K562 (cell line): Measurements from ENCODE around the gene TIMM44. TPM values are rescaled to one million over a fixed set of nuclear protein-coding genes. Genes with fewer than 3 reads are reported as not detected.

ENCODE experiments used
- AFF1 ChIP-seq, 2 experiments: fragments of 450-650 bp; IDR thresholded peaks; 2 replicates each; pipeline ENCODE4 v1.6.1; 2018; ENCODE audit warnings: mild to moderate bottlenecking in 2 of 2, low read depth in 1 of 2; ENCODE audit not compliant: partially characterized antibody in 2 of 2
- BCLAF1 ChIP-seq, 2 experiments: fragments of 450-650 bp in 1 of 2; IDR thresholded peaks; 2 replicates each; pipeline ENCODE4 v1.6.1; 2011 to 2017; ENCODE audit warnings: low read depth in 2 of 2, antibody characterized with exemption in 1 of 2, borderline replicate concordance in 1 of 2, low read length in 1 of 2, mild to moderate bottlenecking in 1 of 2, mixed read lengths in 1 of 2; ENCODE audit not compliant: control insufficient read depth in 1 of 2
- C11orf30 ChIP-seq: fragments of 450-650 bp; IDR thresholded peaks from 2 replicates; pipeline ENCODE4 v1.6.1; 2016; ENCODE audit warnings: low read depth, mild to moderate bottlenecking
- CBX5 ChIP-seq: IDR thresholded peaks from 2 replicates; pipeline ENCODE4 v1.6.1; 2014; ENCODE audit warnings: low read depth, borderline replicate concordance
- FOXP1 ChIP-seq: sonication (generic); formaldehyde crosslinking; IDR thresholded peaks from 2 replicates; pipeline ENCODE4 v1.8.0; 2022; ENCODE audit warnings: mild to moderate bottlenecking, missing genetic modification reagents
- HNRNPL ChIP-seq: fragments of 200-400 bp; formaldehyde crosslinking; IDR thresholded peaks from 2 replicates; pipeline ENCODE4 v1.6.1; 2017; ENCODE audit warnings: low read depth, mild to moderate bottlenecking, low read length
- JUND ChIP-seq, 2 experiments: IDR thresholded peaks; 2 replicates in 1 of 2; 3 replicates in 1 of 2; pipeline ENCODE4 v1.6.1; 2011; ENCODE audit warnings: borderline replicate concordance in 2 of 2, low read depth in 2 of 2, low read length in 2 of 2, improper control_type of control experiment in 1 of 2, missing biosample characterization in 1 of 2, missing genetic modification characterization in 1 of 2, missing genetic modification reagents in 1 of 2
- KDM2B ChIP-seq: fragments of 250-450 bp; sonication (Bioruptor Pico); IDR thresholded peaks from 2 replicates; pipeline ENCODE4 v1.8.0; 2021; ENCODE audit warnings: mild to moderate bottlenecking, moderate library complexity
- LEF1 ChIP-seq: fragments of 450-650 bp; IDR thresholded peaks from 2 replicates; pipeline ENCODE4 v1.6.1; 2016; ENCODE audit warnings: mild to moderate bottlenecking
- SUPT5H ChIP-seq: fragments of 450-650 bp; IDR thresholded peaks from 2 replicates; pipeline ENCODE4 v1.6.1; 2016
- ZBTB11 ChIP-seq, 3 experiments: fragments of 200-800 bp in 1 of 3; fragments of 250-450 bp in 1 of 3; fragments of 450-650 bp in 1 of 3; sonication (Bioruptor Pico) in 1 of 3; sonication (Bioruptor generic) in 1 of 3; formaldehyde crosslinking in 1 of 3; IDR thresholded peaks; 2 replicates each; pipeline versions ENCODE4 v1.6.1 to v1.8.0; 2016 to 2022; ENCODE audit warnings: mild to moderate bottlenecking in 2 of 3, missing genetic modification characterization in 2 of 3, missing compliant biosample characterization in 1 of 3, moderate library complexity in 1 of 3
- ZNF124 ChIP-seq: sonication (generic); formaldehyde crosslinking; IDR thresholded peaks from 2 replicates; pipeline ENCODE4 v1.8.1; 2022; ENCODE audit warnings: missing genetic modification reagents
- ZNF354B ChIP-seq: fragments of 250-450 bp; sonication (Bioruptor Pico); IDR thresholded peaks from 2 replicates; pipeline ENCODE4 v1.4.0; 2020
- ZNF384 ChIP-seq: IDR thresholded peaks from 2 replicates; pipeline ENCODE4 v1.6.1; 2012; ENCODE audit warnings: low read depth, low read length, improper control_type of control experiment
- polyA plus RNA-seq, 8 experiments: library from polyadenylated mRNA; depleted of rRNA in 4 of 8; stranded (reverse) in 5 of 8; unstranded in 3 of 8; fragments of >200 nt; fragmentation: Nextera tagmentation in 2 of 8; fragmentation: Illumina TruSeq in 1 of 8; extraction: Ambion mirVana in 2 of 8; extraction: Trizol in 1 of 8; gene quantifications; 2 replicates each; pipeline versions ENCODE4 v1.2.1 to v1.2.3, GENCODE V29; 2011 to 2014; ENCODE audit warnings: inconsistent platforms in 1 of 8, missing spikeins in 1 of 8
- total RNA-seq, 7 experiments: library from RNA; depleted of rRNA in 6 of 7; stranded (reverse); fragments of >200 nt in 6 of 7; fragmentation: Illumina TruSeq in 2 of 7; extraction: Trizol in 2 of 7; gene quantifications; 2 replicates each; pipeline versions ENCODE4 v1.2.1 to v1.2.3, GENCODE V29; 2011 to 2021; ENCODE audit warnings: low replicate concordance in 1 of 7
- TF ChIP-seq, protein P1 (sequence below): fragments of 250-450 bp; sonication (Bioruptor Pico); IDR thresholded peaks from 2 replicates; pipeline ENCODE4 v1.5.0; 2021

Gene TIMM44
- total and polyA plus RNA-seq, 9 of the 15 experiments (the other 6 are each of a cell fraction or from before 2014, with no cell fraction given): 10.3 to 231 (median 89.3) TPM

DNA sequence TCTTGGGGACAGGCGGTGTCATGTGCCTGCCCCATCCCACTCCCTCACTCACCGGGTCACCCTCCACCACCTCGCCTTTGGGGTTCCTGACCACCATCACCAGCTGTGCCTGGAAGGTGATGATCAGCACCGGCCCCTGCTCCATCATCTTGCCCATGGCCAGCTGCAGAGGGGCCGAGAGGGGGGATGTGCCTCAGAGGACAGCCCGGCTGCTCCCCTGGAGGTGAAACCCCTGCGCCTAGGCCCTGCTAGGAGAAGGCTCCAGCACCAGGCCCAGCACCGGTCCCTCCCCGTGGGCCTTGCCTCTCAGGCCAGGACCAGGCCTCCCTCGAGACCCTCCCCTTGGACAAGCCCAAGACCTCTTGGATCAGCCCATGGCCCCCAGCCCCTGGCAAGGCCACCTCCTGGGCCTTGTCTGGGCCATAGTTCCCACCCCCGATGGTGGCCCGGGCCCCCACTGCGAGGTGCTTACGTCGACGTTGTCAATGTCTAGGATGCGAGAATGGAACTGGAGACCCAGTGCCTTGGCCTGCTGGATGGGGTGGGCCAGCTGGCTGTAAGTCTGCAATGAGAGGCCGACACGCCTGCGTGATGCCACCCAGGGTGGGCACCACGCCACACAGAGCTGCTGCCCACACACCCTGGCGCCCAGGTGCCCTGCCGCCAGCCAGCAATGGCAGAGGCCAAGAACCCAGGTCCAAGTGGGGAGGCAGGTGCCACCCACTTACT is 15.7 kb downstream of the TIMM44 start (continued):
- TF ChIP-seq, protein P1, sequence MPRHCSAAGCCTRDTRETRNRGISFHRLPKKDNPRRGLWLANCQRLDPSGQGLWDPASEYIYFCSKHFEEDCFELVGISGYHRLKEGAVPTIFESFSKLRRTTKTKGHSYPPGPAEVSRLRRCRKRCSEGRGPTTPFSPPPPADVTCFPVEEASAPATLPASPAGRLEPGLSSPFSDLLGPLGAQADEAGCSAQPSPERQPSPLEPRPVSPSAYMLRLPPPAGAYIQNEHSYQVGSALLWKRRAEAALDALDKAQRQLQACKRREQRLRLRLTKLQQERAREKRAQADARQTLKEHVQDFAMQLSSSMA: no peak
- TF ChIP-seq FOXP1 (CRISPR knock-in tag): 0 out of 2 replicates have a peak, but pooled peaks have one; percentile 43
- TF ChIP-seq CBX5: no peak
- no peak for TF ChIP-seq ZBTB11 (CRISPR knock-in tag; IDR thresholded peaks at IDR 0.05)
- TF ChIP-seq C11orf30: no peak
- TF ChIP-seq AFF1 (IDR thresholded peaks at IDR 0.05; ENCODE audit: low read depth in 1 of 2, partially characterized antibody in 2 of 2): no peak
- TF ChIP-seq KDM2B: no peak
- TF ChIP-seq HNRNPL: 0 out of 2 replicates have a peak, but pooled peaks have one; percentile 72
- no peak for TF ChIP-seq BCLAF1 (IDR thresholded peaks at IDR 0.05; ENCODE audit: borderline replicate concordance in 1 of 2, control insufficient read depth in 1 of 2, low read depth in 2 of 2, low read length in 1 of 2)
- TF ChIP-seq ZNF354B: no peak
- no peak for TF ChIP-seq ZNF124 (CRISPR knock-in tag)
- TF ChIP-seq SUPT5H: peak; percentile 37; the same call in 1 of the 2 replicates
- TF ChIP-seq ZNF384: no peak
- TF ChIP-seq LEF1: no peak
- TF ChIP-seq JUND (IDR thresholded peaks at IDR 0.05; ENCODE audit: borderline replicate concordance, low read depth, low read length): no peak
- no peak for TF ChIP-seq JUND (tag; IDR thresholded peaks at IDR 0.05; ENCODE audit: borderline replicate concordance, low read depth, low read length)
